ENCODE data around the gene RCBTB1.
"Not testable (repeated sequence)": the region's sequence is repeated elsewhere in the genome, so short reads cannot be mapped to it uniquely, and the experiment has no call there.

Gene RCBTB1

DNA sequence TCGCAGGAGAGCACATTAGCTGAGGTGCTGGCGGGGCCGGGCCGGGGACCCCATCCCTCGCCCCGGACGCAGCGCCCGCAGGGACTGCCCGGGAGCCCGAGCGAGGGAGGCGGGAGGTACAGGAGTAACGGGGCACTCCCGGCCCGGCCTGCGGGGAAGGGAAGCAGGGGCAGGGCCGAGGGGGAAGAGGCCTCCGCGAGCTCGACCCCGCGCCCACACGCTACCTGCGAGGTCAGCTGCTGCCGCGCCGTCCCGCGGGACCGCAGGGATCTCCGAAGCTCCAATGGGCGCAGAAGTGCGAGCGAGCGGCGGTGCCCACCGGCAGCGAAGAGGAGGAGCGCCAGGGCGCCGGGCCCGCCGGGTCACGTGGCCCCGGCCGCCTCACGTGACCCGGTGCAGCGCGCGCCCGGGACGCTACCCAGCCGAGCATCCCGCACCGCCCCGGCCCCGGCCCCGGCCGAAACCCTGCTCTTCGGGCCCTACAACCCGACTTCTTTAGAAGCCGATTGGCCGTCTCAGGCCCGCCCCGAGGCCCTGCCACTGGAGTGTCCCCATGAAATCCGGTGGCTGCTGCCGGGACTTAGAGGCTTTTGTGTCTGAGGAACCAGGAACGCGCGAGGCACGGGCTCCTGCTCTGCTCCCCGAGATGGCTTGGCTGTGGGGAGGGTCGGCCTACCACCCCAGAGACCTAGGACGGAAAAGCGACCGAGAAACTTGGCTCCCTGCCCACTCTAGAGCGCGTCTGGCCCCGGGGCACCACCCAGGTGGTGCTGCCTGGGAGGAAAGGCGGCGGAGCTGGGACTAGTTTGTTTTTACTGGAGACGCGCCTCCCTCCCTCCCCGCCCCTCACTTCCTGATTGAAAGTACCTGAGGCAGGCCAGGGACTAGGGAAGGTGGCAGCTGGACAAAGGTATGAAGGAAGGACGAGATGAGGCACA is at the start of gene RCBTB1:
Gene RCBTB1, minus strand, starts transcription at position 339 of the 938 bp plus-strand sequence. CDS start 18,279 bp downstream, outside the sequence.
- peak; percentile 59 to 62 for DNase-seq

DNA sequence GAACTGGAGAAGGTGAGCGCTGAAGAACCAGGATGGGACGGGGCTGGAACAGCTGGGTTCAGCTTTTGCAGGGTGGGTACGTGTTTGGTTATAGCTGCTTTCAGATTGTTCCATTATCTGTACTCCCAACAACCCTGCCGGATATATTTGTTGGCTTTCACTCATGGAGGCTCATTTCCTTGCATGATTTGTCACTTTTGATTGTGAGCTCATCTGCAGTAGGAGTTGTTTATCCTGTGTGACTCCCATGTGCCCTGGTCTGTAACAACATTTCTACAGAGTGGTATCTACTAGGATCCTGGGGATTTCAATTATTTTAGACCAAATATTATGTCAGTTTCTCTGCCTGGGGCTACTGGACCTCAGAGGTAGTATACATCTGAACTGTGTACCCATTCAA is 48.4 kb upstream of the RCBTB1 start:
- no peak for DNase-seq

DNA sequence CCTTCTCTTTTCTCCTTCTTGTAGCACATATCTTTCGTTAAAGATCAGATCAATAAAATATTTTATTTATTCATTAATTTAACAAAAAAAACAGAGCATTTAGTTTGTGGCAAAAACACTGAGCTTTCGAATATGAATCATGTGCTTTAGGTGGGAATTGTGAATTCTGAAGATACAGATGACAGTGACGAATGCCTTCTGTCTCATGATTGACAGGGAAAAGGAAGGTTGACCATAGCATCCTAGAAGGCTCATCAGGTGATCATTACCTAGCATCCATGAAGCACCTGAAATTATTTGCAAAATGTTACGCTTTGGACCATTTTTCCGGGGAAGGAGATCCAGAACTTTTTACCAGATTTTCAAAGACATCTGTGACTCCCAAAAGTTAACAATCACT is 46.8 kb upstream of the RCBTB1 start:
- DNase-seq = no peak

DNA sequence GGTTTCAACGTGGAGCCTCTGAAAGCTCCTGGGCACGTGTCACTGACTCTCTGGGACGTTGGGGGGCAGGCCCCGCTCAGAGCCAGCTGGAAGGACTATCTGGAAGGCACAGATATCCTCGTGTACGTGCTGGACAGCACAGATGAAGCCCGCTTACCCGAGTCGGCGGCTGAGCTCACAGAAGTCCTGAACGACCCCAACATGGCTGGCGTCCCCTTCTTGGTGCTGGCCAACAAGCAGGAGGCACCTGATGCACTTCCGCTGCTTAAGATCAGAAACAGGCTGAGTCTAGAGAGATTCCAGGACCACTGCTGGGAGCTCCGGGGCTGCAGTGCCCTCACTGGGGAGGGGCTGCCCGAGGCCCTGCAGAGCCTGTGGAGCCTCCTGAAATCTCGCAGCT is 45.2 kb upstream of the RCBTB1 start:
- no peak for DNase-seq

DNA sequence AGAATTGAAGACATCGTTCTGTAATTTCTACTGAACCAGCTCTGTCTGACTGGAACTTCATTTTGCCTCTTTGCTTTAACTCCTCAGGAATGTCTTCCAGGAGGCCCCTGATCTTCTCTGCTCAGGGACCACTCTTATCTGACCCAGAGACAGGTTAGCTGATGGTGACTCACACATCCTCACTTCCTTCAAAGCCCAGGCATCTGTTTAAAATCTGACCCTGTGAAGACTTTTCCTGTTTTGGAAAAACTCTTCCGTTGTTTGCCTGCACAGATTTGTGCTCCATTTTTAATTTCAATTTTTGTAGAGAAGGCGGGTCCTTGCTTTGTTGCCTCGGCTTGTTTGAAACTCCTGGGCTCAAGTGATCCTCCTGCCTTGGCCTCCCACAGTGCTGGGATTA is 44.6 kb upstream of the RCBTB1 start:
- DNase-seq = no peak

DNA sequence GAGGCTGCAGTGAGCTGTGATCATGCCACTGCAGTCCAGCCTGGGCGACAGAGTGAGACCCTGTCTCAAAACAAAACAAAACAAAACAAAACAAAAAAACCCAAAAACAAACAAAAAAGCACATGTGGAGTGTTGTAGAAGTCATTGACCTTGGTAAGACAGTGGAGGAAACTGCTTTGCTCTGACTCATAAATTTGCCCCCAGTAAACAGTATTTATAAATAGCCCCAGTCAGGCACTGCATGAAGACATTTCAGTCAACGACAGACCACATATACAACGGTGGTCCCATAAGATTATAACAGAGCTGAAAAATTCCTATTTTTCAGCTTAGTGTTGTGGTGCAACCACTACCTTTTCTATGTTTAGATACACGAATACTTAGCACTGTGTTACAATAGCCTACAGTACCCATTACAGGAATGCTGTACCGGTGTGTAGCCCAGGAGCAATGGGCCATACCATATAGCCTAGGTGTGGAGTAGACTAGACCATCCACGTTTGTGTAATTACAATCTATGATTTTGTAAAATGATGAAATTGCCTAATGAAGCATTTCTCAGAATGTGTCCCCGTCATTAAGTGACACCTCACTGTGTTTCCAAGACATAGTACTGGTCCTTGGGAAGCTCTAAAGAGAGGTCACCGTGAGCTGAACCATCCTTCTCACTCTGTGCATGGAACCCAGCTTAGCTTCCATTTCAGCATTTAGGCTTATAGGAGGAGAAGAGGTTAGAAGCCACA is 44.0 kb upstream of the RCBTB1 start:
- DNase-seq = no peak

DNA sequence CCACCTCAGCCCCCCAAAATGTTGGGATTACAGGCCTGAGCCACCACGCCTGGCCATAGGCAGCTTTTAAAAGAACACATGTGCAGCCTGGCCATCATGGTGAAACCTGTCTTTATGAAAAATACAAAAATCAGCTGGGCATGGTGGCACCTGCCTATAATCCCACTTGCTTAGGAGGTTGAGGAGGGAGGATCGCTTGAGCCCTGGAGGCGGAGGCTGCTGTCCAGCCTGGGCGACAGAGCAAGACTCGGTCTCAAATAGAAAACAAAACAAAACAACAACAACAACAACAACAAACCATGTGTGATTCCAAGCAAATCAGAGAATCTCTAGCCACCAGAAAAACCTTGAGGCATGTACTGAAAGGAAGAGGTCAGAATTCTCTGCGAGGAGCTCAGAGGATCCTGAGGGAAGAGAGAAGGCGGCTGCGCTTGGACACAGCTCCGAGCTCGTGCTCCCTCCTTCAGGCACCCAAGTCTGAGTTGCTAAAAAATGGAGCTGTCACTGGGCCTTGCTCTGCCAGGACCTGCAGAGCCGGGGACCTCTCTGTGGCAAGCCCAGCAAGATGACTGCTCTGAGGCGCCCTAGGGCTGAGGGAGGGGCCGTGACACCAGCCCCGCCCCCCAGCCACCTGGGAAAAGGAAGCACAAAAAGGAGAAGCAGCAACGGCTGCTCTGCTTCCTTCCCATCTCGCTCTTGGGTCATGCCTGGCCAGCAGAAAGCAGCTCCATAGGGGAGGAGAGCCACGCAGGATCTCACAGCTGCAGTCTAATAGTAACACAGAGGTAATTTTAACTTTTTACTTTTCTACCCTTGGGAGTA is 42.7 kb upstream of the RCBTB1 start, which contains the start of gene ARL11:
Gene ARL11, plus strand, starts transcription at position 677 of the 822 bp plus-strand sequence. CDS start 1,941 bp downstream, outside the sequence.
- DNase-seq = peak; percentile 92 to 96

DNA sequence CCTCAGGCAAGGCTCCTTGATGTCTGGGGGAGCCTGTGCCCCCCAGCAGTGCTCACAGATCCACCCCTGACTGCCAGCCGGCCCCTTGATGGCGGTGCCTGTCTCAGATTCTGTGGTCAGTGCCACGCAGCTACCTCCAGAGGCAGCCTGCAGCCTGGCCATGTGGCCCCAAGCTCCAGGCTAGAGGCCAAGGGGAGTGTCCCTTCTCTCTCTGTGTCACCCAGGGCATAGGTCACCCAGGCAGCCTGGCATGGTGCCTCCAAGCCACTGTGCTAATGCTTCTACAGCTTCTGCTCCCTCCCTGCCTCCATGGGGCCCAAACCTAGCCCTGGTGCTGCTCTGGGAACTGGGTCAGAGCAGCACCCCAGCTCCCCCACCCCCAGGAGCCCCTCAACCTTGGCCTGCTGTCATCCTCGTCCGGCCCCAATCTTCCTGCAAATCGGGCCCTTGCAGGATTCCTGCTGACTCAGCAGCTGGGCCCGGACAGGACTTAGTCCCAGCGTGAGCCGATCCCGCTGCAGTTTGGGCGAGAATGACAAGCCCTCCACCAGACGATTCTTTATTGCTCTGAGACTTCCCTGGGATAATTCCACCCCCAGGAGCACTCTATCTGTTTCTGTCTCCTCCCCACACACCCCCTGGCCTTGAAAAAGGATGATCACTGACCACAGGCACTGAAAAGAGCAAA is 40.2 kb upstream of the RCBTB1 start:
- DNase-seq = no peak

DNA sequence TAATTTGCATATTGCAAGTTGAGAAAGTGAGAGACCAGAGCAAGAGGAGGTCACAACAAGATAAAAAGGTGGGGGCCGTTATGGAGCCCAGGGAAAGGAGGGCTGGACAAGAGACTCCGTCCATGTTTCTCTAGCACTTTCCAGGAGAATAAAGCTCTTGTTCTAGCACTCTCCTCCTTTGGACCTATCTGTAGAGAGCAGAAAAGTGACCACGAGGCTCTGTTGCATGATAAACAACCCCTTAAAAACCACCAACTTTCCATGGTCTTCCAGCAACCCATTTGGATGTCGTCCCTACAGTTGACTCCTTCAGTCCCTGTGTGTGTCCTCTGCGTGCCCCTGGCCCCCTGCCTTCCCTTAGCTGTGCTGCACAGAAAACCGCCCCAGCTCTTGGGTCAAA is 38.9 kb upstream of the RCBTB1 start:
- no peak for DNase-seq

DNA sequence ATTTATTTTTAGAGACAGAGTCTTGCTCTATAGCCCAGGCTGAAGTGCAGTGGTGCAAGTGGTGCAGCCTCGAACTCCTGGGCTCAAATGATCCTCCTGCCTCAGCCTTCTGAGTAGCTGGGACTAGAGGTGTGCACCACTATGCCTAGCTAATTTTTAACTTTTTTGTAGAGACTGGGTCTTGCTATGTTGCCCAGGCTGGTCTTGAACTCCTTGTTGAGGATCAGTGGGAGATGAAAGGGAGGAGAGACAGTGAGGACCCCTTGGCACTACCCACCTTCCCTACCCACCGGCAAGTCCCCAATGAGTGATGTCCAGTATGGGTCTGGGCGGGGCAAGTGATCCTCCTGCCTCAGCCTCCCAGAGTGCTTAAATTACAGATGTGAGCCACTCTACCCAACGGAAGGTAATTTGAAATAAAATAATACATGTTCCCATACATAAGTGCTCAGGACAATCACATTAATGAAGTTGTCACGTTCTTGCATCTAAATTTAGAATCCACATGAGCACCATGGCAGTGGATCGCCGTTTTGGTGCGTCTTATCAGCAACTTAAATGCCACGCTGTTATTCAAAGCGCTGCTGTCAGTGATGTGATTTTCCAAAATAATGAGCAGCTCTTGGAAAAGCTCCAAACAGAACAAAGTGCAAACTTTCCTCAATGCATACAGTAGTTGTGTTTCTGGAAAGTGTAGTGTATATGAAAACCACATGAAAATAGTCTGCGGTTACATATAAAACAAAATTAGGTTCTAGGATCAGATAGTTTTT is 37.0 kb upstream of the RCBTB1 start:
- no peak for DNase-seq

DNA sequence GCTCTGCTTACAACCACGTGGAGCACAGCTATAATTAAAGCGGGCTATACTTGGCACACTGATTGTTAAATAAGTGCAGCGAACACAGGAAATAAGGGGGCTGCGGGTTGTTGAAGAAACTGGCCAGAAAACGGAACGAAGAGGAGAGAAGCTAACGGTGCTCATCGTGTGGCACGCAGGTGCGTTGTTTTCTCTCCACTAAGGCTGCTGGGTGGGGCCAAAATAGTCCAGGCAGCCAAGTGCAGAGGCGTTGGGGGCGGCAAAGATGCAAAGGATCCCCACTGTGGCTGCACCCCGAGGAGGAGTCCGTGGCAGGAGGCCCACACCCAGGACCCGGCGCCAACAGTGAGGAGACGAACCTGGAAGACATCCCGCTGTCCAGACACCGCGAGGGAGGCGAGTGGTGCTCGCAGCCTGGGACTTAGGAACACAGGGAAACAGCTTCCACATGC is 34.8 kb upstream of the RCBTB1 start:
- DNase-seq = peak; percentile 33 to 45

DNA sequence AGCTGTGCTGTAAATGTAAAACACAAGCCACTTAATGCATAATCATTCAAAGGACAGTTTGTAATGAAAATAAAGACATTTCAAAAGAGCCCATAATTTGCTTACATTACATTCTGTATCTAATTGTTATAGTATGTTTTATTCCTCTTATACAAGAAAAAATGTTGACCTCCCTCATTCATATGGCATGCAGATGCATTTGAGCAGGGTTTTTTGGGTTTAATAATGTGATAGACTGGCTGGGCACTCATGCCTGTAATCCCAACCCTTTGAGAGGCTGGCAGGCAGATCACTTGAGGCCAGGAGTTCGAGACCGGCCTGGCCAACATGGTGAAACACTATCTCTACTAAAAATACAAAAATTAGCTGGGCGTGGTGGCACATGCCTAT is 31.3 kb upstream of the RCBTB1 start:
- DNase-seq = no peak

DNA sequence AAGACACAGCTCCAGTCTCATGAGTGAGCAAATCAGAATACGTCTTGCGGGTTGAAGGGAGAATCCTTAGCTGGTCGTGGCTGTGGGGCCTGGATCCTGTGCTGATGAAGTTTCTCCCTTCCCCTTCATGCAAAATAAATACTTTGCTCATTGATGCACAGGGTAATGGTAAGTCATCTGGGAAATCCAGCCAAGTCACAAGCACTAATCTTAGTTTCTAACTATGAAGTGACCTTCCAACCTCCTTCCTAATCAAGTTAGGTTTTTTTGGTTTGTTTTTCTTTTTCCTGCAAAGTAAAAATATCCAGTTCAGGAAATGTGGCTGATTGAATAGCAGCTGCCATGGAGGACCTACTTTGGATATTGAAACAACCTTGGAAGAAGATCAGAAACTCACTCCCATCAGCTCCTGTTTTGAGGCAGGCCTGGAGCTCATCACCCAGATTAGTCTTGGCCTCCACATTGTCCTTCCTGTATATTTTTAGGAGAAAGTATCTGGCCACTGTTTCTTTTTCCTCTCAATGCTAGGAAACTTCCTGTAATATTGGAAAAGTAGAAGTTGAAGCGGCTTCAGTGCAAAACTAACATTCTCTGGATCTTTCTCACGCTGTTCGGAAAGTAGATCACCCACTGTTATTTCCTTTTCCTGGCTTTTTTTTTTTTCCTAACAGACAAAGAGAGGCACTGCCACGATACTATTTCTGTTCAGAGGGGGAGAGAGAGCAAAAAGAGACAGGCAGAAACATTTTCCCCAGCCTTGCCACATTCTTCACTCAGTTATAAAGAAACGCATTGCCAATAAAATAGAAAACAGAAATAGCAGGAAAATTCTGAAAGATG is 30.7 kb upstream of the RCBTB1 start:
- DNase-seq = no peak

DNA sequence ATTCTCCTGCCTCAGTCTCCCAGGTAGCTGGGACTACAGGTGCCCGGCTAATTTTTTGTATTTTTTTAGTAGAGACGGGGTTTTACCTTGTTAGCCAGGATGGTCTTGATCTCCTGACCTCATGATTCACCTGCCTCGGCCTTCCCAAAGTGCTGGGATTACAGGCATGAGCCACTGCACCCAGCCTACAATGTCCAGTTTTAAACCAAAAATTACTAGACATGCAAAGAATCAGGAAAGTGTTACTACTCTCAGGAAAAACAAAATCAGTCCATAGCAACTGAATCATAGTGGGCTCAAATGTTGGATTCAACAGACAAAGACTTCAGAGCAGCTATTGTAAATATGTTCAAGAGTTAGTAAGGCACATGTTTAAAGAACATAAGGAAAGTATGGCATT is 26.7 kb upstream of the RCBTB1 start:
- DNase-seq = not testable (repeated sequence)

DNA sequence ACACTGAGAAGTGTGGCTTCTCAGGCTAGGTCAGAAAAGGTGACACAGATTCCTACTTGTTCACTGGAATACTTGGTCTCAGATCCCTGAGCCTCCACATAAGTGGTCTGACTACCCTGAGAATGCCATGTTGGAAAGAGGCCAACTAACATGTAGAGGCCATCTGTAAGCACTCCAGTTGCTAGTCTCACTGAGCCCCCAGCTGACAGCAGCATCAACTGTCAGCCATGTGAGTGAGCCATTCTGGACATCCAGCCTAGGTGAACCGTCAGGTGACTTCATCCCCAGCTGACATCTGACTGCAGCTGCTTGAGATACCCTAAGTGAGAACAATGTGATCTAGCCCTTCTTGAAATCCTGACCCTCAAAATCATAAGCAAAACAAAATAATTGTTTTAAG is 24.8 kb upstream of the RCBTB1 start:
- no peak for DNase-seq

DNA sequence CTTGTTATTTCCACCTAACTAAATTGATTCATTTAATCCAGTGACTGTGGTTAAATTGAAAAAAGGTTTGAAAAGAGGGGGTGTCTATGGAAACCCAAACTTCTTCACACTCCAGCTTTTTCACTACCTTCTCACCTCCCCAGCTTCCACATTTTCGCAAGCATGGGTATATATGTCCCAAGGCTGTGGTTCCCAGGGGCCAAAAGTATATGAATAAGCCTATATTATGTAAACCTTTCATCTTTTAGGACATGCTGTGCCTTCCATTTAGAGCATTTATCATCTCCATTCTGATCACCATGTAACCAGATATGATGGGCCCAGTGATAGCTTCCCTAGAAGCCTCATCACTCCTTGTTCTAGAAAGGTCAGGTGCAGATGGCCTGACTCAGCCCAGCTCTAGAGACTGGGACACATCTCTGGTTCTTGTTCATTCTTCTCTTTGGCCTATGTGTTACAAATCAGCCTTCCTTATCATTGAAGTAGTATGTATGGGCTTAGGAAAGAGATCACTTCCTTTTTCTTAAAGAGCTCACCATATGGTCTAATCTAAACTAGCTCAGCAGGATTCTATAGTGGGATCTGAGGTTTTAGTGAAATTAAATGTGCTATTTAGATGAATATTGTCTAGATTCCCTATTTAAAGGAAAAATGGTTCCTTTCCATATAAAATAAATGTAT is 23.4 kb upstream of the RCBTB1 start:
- peak; percentile 47 to 60 for DNase-seq

DNA sequence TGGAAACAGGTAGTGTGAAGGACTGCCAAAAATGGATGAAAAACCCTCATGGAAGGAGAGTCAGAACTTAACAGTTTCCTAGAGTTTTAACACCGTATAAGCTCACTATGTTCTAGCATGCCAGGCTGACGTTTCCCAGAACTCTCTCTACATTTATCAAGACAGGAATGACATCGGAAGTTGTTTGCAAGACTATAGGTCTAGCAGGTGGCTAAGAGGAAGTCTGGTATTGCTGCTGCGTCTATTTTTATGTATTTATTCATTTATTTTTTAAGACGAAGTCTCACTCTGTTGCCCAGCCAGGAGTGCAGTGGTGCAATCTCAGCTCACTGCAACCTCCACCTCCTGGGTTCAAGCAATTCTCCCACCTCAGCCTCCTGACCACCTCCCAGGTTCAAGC is 22.4 kb upstream of the RCBTB1 start:
- DNase-seq = no peak

DNA sequence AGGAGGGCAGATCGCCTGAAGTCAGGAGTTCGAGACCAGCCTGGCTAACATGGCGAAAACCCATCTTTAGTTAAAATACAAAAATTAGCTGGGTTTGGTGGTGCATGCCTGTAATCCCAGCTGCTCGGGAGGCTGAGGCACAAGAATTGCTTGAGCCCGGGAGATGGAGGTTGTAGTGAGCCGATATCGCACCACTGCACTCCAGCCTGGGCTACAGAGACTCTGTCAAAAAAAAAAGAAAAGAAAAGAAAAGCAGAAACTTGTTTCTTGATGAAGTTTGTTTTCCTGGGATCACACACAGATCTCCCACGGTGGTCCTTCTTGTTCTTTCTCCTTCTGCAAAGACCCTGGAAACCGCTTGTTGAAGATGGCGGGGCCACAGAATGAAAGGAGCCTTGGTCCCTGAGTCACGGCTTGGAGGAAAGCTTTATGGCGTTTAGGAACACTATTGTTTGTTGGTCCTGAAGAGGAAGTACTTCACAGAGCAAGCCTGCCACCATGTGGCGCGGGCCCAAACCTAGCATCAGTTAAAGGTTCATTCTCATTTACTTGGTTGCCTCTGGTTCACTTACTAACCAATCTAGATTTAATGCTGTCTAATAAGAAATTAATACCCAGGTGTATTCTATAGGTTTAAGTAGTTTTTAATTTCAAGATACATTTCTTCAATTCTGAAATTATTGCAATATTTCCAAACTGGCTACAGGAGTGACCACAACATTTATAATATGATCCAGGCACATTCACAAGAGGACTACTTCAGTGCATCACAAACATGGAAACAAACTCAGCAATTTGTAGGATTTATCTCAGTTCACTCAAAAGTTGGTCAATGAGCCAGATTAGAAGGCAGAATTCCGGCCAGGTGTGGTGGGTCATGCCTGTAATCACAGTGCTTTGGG is 21.6 kb upstream of the RCBTB1 start:
- peak; percentile 96 to 97 for DNase-seq

DNA sequence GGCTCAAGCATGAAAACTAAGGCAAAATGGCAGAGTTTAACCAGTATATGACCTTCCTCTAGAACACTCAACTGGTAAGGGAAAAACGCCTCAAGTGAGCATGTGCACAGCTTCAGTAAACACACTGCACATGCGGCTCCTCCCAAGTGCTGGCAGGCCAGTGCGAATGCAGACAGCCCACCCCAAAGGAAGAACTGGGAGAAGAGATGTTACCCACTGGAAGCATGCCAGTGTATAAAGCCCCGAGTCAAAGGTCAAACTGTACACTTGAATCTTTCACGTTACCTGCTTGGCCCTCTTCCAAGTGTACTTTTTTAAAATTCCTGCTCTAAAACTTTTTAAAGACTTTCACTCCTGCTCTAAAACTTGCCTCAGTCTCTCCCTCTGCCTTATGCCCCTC is 19.2 kb upstream of the RCBTB1 start:
- no peak for DNase-seq

Data from Kasumi-1 (cell line).